Mucosa of rectum (tissue), 2 donors: ENCODE results near the gene TNNT3.

Experiments used
- H3K27ac ChIP-seq, 2 donors: one replicate each; pipeline ENCODE4 v1.7.0; 2013; ENCODE audit warnings: inconsistent platforms in 2 of 2, low read depth in 2 of 2, low read length in 2 of 2
- H3K27me3 ChIP-seq, 2 donors: one replicate each; pipeline ENCODE4 v1.7.0; 2013; ENCODE audit warnings: low read length in 2 of 2; ENCODE audit not compliant: control insufficient read depth in 2 of 2, insufficient read depth in 2 of 2
- H3K36me3 ChIP-seq, 2 donors: one replicate each; pipeline ENCODE4 v1.7.0; 2013; ENCODE audit warnings: low read length in 2 of 2; ENCODE audit not compliant: control insufficient read depth in 2 of 2, insufficient read depth in 2 of 2
- H3K4me1 ChIP-seq, 2 donors: one replicate each; pipeline ENCODE4 v1.7.0; 2013; ENCODE audit warnings: low read length in 2 of 2, mild to moderate bottlenecking in 1 of 2; ENCODE audit not compliant: control insufficient read depth in 2 of 2, insufficient read depth in 2 of 2
- H3K4me3 ChIP-seq, 2 donors: one replicate each; pipeline ENCODE4 v1.7.0; 2013; ENCODE audit warnings: low read length in 2 of 2
- H3K9ac ChIP-seq, 2 donors: one replicate each; pipeline ENCODE4 v1.7.0; 2013; ENCODE audit warnings: low read length in 2 of 2, low read depth in 1 of 2, mild to moderate bottlenecking in 1 of 2
- H3K9me3 ChIP-seq, 2 donors: one replicate each; pipeline ENCODE4 v1.7.0; 2013; ENCODE audit warnings: low read length in 2 of 2; ENCODE audit not compliant: control insufficient read depth in 2 of 2
- donor health status: healthy.
- donor health status: Normal muscosa, but diverticular disease.

TNNT3 gene

DNA sequence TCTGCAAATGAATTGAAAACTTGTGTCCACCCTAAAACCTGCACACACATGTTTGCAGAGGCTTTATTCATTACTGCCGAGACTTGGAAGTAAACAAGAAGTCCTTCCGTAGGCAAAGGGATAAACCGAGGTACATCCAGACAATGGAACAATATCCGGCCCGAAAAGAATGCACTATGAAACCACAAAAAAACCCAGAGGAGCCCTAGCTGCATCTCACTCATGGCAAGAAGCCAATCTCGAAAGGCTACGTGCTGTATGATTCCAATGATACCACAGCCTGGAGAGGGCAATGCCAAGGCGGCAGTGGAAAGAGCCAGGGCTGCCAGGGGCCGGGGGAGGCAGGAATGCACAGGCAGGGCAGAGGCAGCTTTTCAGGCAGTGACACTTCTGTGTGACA lies 24.5 kb downstream of the TNNT3 start:
- H3K4me3 ChIP-seq, result no peak overlapping the region
- H3K9ac ChIP-seq, result no peak overlapping the region
- no peaks in the 10 kb centered on the region for H3K36me3 ChIP-seq
- no peaks in the 10 kb centered on the region for H3K9me3 ChIP-seq
- H3K27ac ChIP-seq, result no peak overlapping the region
- no peaks in the 10 kb centered on the region for H3K4me1 ChIP-seq
- no peaks in the 10 kb centered on the region for H3K27me3 ChIP-seq

DNA sequence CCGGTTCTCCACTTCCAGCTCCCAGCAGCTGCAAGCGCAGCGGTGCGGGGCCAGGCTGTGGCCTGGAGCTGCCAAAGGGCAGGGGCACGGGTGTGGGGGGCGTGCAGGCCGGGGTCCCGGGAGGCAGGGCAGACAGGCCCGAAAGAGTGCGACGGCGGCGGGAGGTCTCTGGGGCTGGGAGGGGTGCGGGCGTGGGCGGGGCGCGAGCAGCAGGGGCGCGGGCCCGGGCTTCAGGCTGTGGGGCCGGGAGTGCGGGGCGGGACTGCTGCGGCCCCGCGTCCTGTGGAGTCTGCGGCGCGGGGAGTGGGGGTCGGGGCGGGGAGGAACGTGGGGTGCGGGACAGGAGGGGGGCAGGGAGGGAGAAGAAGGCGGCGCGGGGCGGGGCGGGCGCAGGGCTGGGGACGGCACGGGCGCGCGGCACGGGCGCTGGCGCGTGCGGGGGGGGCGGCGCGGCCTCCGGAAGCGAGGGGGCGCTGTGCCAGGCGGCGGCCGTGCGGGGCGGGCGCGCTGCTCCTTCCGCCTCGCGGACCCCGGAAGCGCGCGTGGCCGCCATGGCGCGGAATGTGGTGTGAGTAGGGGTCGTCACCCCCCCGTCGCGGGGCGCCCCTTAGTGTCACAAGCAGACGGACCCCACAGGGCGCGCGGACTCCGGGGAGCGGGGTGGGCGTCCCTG lies 27.4 kb downstream of the TNNT3 start, which contains the start of gene MRPL23:
Gene MRPL23 (plus strand): TSS at position 521 of the 673 bp plus-strand sequence. CDS start 31 bp downstream, at position 552.
- Histone ChIP-seq H3K9me3 (no peaks in the 10 kb centered on the region), H3K36me3 (no peaks in the 10 kb centered on the region), H3K27ac (no peak within 1 kb of the TSS), H3K4me1 (no peaks in the 10 kb centered on the region), H3K4me3 (no peak within 1 kb of the TSS), H3K27me3 (no peaks in the 10 kb centered on the region), H3K9ac (no peak within 1 kb of the TSS)

GRCh38 chr11:1947592-1948237 lies 28.2 kb downstream of the TNNT3 start:
- Histone ChIP-seq H3K9me3 (no peaks in the 10 kb centered on the region), H3K4me1 (no peaks in the 10 kb centered on the region), H3K4me3 (no peak overlapping the region), H3K27ac (no peak overlapping the region), H3K9ac (no peak overlapping the region), H3K27me3 (no peaks in the 10 kb centered on the region), H3K36me3 (no peaks in the 10 kb centered on the region)

DNA sequence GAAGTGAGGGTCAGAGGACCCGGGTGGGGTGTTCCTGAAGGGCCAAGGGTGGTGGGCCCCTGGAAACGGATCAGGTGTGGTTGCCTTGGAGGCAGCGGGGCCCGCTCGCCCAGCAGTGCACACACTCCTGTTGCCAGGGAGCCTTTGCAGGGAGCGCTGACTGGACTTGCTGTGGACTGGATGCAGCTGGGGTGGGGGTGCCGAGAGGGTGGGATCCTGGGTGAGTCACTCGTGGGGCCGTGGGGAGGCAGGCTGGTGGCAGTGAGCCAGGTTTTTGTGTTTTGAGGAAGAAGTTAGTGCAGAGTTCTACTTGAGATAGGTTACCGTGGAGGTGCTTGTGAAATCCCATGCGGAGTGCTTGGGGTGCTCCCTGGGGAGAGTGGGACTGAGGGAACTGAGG lies 28.9 kb downstream of the TNNT3 start:
- Histone ChIP-seq H3K27ac (no peak overlapping the region), H3K9ac (no peak overlapping the region), H3K4me1 (no peaks in the 10 kb centered on the region), H3K9me3 (no peaks in the 10 kb centered on the region), H3K4me3 (no peak overlapping the region), H3K36me3 (no peaks in the 10 kb centered on the region), H3K27me3 (no peaks in the 10 kb centered on the region)

DNA sequence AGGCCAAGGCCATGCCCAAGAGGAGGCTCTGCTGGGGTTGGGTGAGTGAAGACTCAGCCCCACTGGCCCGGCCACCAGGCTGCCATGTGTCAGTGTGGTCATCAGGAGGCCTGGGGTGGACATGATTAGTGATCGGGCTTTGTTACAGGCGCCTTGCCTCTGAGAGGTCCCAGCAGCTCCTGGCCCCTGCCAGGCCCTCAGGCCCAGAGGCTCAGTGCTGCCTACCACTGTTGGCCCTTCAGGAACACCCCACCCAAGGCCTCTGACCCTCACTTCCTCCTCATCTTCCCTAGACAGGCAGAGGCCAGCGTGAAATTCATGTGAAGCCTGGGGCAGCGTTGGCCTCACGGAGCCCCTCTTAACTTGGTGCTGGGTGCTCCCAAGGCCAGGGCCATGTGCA lies 29.8 kb downstream of the TNNT3 start:
- Histone ChIP-seq H3K9me3 (no peaks in the 10 kb centered on the region), H3K9ac (no peak overlapping the region), H3K27ac (no peak overlapping the region), H3K4me1 (no peaks in the 10 kb centered on the region), H3K36me3 (no peaks in the 10 kb centered on the region), H3K4me3 (no peak overlapping the region), H3K27me3 (no peaks in the 10 kb centered on the region)

- Histone ChIP-seq H3K27ac (no peak overlapping the region), H3K4me3 (no peak overlapping the region), H3K36me3 (no peaks in the 10 kb centered on the region), H3K9ac (no peak overlapping the region), H3K27me3 (no peaks in the 10 kb centered on the region), H3K4me1 (no peaks in the 10 kb centered on the region), H3K9me3 (no peaks in the 10 kb centered on the region)
Observed at GRCh38 chr11:1949922-1950321, 30.4 kb downstream of the TNNT3 start.

DNA sequence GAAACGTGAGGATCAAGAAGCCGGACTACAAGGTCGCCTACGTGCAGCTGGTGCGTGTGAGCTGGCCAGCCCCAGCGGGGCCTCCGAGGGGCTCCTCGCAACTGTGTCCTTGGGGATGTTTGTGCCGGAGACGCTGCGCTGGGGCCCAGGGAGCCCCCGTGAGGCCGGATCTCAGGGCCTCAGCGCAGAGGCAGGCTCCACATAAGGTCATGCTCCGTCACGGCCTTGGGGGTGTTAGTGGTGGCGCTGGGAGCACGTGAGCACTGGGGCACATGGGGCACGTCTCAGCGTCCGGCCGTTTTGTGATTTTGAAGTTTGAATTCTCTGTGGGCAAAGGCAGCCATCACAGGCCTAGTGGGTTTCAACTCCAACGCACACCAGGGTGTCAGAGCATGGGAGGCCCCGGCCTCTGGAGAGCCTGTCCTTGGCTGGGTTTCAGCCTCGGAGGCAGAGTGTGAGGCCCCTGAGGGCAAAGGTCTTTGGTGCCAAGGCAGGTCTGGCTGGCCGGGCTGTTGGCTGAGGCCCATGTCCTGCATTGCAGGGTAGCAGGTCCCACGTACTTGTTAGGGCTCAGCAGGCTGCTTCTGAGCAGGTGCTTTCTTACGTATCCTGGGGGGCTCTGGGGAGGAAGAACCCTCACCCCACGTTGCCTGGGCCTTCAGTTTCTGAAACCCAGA lies 33.4 kb downstream of the TNNT3 start:
- Histone ChIP-seq H3K4me3 (no peak overlapping the region), H3K4me1 (no peaks in the 10 kb centered on the region), H3K9me3 (no peaks in the 10 kb centered on the region), H3K36me3 (no peaks in the 10 kb centered on the region), H3K9ac (no peak overlapping the region), H3K27ac (no peak overlapping the region), H3K27me3 (no peaks in the 10 kb centered on the region)

GRCh38 chr11:1953489-1954266 lies 34.2 kb downstream of the TNNT3 start:
- Histone ChIP-seq H3K27ac (no peak overlapping the region), H3K9ac (no peak overlapping the region), H3K9me3 (no peaks in the 10 kb centered on the region), H3K27me3 (no peaks in the 10 kb centered on the region), H3K36me3 (no peaks in the 10 kb centered on the region), H3K4me1 (no peaks in the 10 kb centered on the region), H3K4me3 (no peak overlapping the region)

DNA sequence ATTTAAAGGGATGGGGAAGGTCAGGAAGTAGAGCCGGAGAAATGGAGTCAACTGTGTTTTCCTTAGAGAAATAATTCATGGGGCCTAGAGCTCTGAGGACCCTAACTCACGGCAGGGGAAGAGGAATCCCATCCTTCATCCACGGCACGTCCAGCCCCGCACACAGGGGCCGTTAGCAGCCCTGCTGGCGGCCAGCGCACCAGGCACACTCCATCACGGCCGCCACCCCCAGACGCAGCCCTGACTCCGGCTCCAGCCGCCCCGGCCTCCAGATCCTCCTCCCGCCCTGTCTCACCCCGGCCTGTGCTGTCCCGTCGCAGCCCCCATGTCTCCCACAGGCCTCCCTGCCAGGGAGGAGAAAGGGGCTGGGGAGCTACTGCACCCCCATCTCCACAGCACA lies 38.9 kb downstream of the TNNT3 start:
- Histone ChIP-seq H3K9ac (no peak overlapping the region), H3K9me3 (no peaks in the 10 kb centered on the region), H3K27ac (no peak overlapping the region), H3K4me3 (no peak overlapping the region), H3K27me3 (no peaks in the 10 kb centered on the region), H3K36me3 (no peaks in the 10 kb centered on the region), H3K4me1 (no peaks in the 10 kb centered on the region)

- Histone ChIP-seq H3K4me3 (no peak overlapping the region), H3K36me3 (no peaks in the 10 kb centered on the region), H3K27me3 (no peaks in the 10 kb centered on the region), H3K9ac (no peak overlapping the region), H3K4me1 (no peaks in the 10 kb centered on the region), H3K9me3 (no peaks in the 10 kb centered on the region), H3K27ac (no peak overlapping the region)
Observed at GRCh38 chr11:1959786-1960185, 40.3 kb downstream of the TNNT3 start.
